ENCODE measurements around the gene CPN2. TPM values are rescaled to one million over a fixed set of nuclear protein-coding genes. Genes with fewer than 3 reads are reported as not detected.

Gene CPN2
- total and polyA plus RNA-seq, 2 of the 8 experiments (the other 6 are each of a cell fraction or from before 2014, with no cell fraction given) = 0.03 TPM; not detected in 1

- Histone ChIP-seq H3K4me1 (replicated peaks in 1 of 4; ENCODE audit: control insufficient read depth in 3 of 4, insufficient read depth in 4 of 4, low read length in 3 of 4) (peaks cover 6 to 26% (median 10%) of the 10 kb centered on the region in 4 experiments), H4K8ac (ENCODE audit: extremely low read depth, insufficient read depth, low read length) (no peak overlapping the region), H2BK15ac (ENCODE audit: low read length) (peak overlapping the region; percentile 72; the same call in 1 of the 2 replicates), H2BK20ac (ENCODE audit: low read length) (peak overlapping the region; percentile 100; the same call in 1 of the 2 replicates), H4K20me1 (replicated peaks in 1 of 2; ENCODE audit: control insufficient read depth in 1 of 2, insufficient read depth in 2 of 2, low read length in 2 of 2) (no peaks in the 10 kb centered on the region), H3K14ac (ENCODE audit: insufficient read length) (no peak overlapping the region), H3K36me3 (ENCODE audit: control insufficient read depth in 2 of 4, insufficient read depth in 4 of 4, low read length in 3 of 4) (no peaks in the 10 kb centered on the region), H3K27ac (ENCODE audit: low read depth, low read length) (no peak overlapping the region), H3K4ac (replicated peaks; ENCODE audit: insufficient read length, low read depth, low read length) (no peak overlapping the region), H2BK12ac (ENCODE audit: low read depth, low read length) (peak overlapping the region; percentile 94; the same call in 1 of the 2 replicates), H3K79me1 (ENCODE audit: low read depth, low read length) (no peaks in the 10 kb centered on the region), H3K56ac (replicated peaks; ENCODE audit: insufficient read length, low read depth, low read length) (no peak overlapping the region), H3K79me2 (ENCODE audit: control insufficient read depth in 1 of 2, insufficient read depth in 2 of 2, low read length in 2 of 2) (no peaks in the 10 kb centered on the region), H3K4me2 (ENCODE audit: insufficient read depth in 1 of 2, low read depth in 2 of 2, low read length in 2 of 2) (no peak overlapping the region), H3K18ac (ENCODE audit: extremely low read depth, low read length) (peak overlapping the region; percentile 85), H3K23me2 (ENCODE audit: low read depth, low read length) (no peaks in the 10 kb centered on the region; the same call in 1 of the 2 replicates), H3K27me3 (replicated peaks in 1 of 4; ENCODE audit: control insufficient read depth in 3 of 4, extremely low read depth in 1 of 4, insufficient read depth in 3 of 4, low read length in 3 of 4) (peaks cover 0 to 2% (median 0%) of the 10 kb centered on the region in 4 experiments; a peak in 3 of 7 replicates), H3K23ac (ENCODE audit: insufficient read length) (no peak overlapping the region), H3K9ac (replicated peaks in 1 of 4; ENCODE audit: extremely low read depth in 1 of 4, low read depth in 3 of 4, low read length in 3 of 4) (no peak overlapping the region), H2AFZ (ENCODE audit: low read length) (peak overlapping the region; percentile 23; the same call in 1 of the 2 replicates), H3K9me3 (ENCODE audit: insufficient read depth in 2 of 2, low read depth in 1 of 2, low read length in 1 of 2) (no peaks in the 10 kb centered on the region), H2BK5ac (ENCODE audit: low read depth, low read length) (peak overlapping the region; percentile 83; the same call in 1 of the 2 replicates), H3K4me3 (ENCODE audit: extremely low read depth in 1 of 4, insufficient read depth in 2 of 4, low read depth in 3 of 4, low read length in 4 of 4) (no peak overlapping the region), H4K91ac (replicated peaks; ENCODE audit: insufficient read length, low read length) (no peak overlapping the region), H4K5ac (ENCODE audit: insufficient read length, low read depth, low read length) (peak overlapping the region; percentile 1), H2AK5ac (ENCODE audit: low read depth, low read length) (0 out of 2 replicates have a peak overlapping the region, but pooled peaks have one; percentile 70), H2BK120ac (replicated peaks; ENCODE audit: low read depth, low read length) (peak overlapping the region; percentile 2)
- ChIA-PET POLR2A (ENCODE audit: partially characterized antibody) (interaction anchor here (1.2 to 6.5 kb wide), 4 partner anchors 9 to 161 kb away, joined by 3 to 42 read pairs (median 17); no protein-coding TSS in a partner anchor), CTCF (ENCODE audit: partially characterized antibody) (interaction anchor here (1.3 to 4.5 kb wide), 7 partner anchors 8 to 26 kb away, joined by 4 to 31 read pairs (median 7); no protein-coding TSS in a partner anchor)
- FAIRE-seq (no peak), DNase-seq (ENCODE audit: low read depth in 1 of 2, low spot score in 2 of 2) (peak in 1 of 2 experiments; percentile 64)
- WGBS, 2 experiments (ENCODE audit: extremely low coverage in 1 of 2, insufficient coverage in 1 of 2, insufficient read length in 1 of 2, insufficient replicate concordance in 2 of 2, low coverage in 1 of 2, low lambda C conversion rate in 2 of 2, missing lambda C conversion rate in 1 of 2) = 71% methylated on average over 13 of the region's 13 CpGs; no CpG with 5 or more reads in 1 of the 2 experiments
- TF ChIP-seq PHF8 (conservative IDR thresholded peaks at IDR 0.05; ENCODE audit: low read depth, low read length) = no peak
- TF ChIP-seq EP300 (IDR thresholded peaks at IDR 0.05; ENCODE audit: borderline replicate concordance in 1 of 2, low read depth in 2 of 2, low read length in 2 of 2) = no peak
- no peak for TF ChIP-seq SP4 (IDR thresholded peaks at IDR 0.05; ENCODE audit: low read length)
- TF ChIP-seq GABPA (IDR thresholded peaks at IDR 0.05; ENCODE audit: borderline replicate concordance, insufficient read depth, low read length) = no peak
- no peak for TF ChIP-seq BACH1 (IDR thresholded peaks at IDR 0.05; ENCODE audit: low read length)
- TF ChIP-seq KDM4A (IDR thresholded peaks at IDR 0.05; ENCODE audit: low read depth, low read length, severe bottlenecking) = no peak
- peak; percentile 6 to 44; a peak in 3 of 4 replicates for TF ChIP-seq RAD21 (IDR thresholded peaks at IDR 0.05 in 1 of 2, conservative IDR thresholded peaks at IDR 0.05 in 1 of 2; ENCODE audit: low read depth in 2 of 2, low read length in 2 of 2)
- no peak for TF ChIP-seq ASH2L (IDR thresholded peaks at IDR 0.05; ENCODE audit: low read length)
- no peak for TF ChIP-seq SRF (IDR thresholded peaks at IDR 0.05; ENCODE audit: low read depth, low read length)
These were observed 50.8 kb downstream of the CPN2 start for GRCh38 chr3:194300382-194300758.

Data from H1 (cell line).